HEK293 (cell line): ENCODE measurements around the gene BCL11B.

Experiments used
- CTCF ChIA-PET: fragments of 350-600 bp; formaldehyde crosslinking; extraction: SDS; loops from one replicate; lab custom pipeline; 2021; ENCODE audit warnings: antibody characterized with exemption; lab: Yijun Ruan, JAX
- POLR2A ChIA-PET: fragments of 300-600 bp; formaldehyde crosslinking; extraction: SDS; loops from one replicate; lab custom pipeline; 2020; ENCODE audit warnings: antibody characterized with exemption, inconsistent platforms; lab: Yijun Ruan, JAX
- H3K27ac ChIP-seq: fragments of 200-500 bp; sonication (Bioruptor generic); 2 replicates; pipeline ENCODE4 v1.5.1; 2014; ENCODE audit warnings: low read depth, low read length, control low read depth, inconsistent platforms; ENCODE audit errors: extremely low read depth
- H3K36me3 ChIP-seq, 2 experiments: fragments of 200-500 bp in 1 of 2; sonication (Bioruptor generic) in 1 of 2; 1 replicate in 1 of 2; 2 replicates in 1 of 2; pipeline ENCODE4 v1.5.1; 2014 to 2017; ENCODE audit warnings: inconsistent platforms in 2 of 2, low read length in 2 of 2; ENCODE audit not compliant: control insufficient read depth in 2 of 2, insufficient read depth in 1 of 2
- H3K4me1 ChIP-seq: fragments of 200-500 bp; sonication (Bioruptor generic); 2 replicates; pipeline ENCODE4 v1.5.1; 2014; ENCODE audit warnings: mild to moderate bottlenecking, low read length, inconsistent platforms; ENCODE audit not compliant: control insufficient read depth, insufficient read depth
- H3K4me3 ChIP-seq: 2 replicates; pipeline ENCODE4 v1.5.1; 2011; ENCODE audit warnings: low read depth, mild to moderate bottlenecking, control low read depth, low read length, moderate library complexity
- H3K9me3 ChIP-seq: fragments of 200-500 bp; sonication (Bioruptor generic); 2 replicates; pipeline ENCODE4 v1.5.1; 2014; ENCODE audit warnings: low read depth, low read length, inconsistent platforms; ENCODE audit not compliant: control insufficient read depth, insufficient read depth
- BCL11B ChIP-seq: fragments of 450-650 bp; formaldehyde crosslinking; IDR thresholded peaks from 2 replicates; pipeline ENCODE4 v1.5.1; 2016; ENCODE audit warnings: low read depth, missing biosample characterization, missing genetic modification characterization
- KLF1 ChIP-seq: fragments of 450-650 bp; formaldehyde crosslinking; IDR thresholded peaks from 2 replicates; pipeline ENCODE4 v1.5.1; 2016; ENCODE audit warnings: missing biosample characterization, missing genetic modification characterization
- KLF9 ChIP-seq: fragments of 450-650 bp; formaldehyde crosslinking; IDR thresholded peaks from 2 replicates; pipeline ENCODE4 v1.5.1; 2016; ENCODE audit warnings: missing biosample characterization, missing genetic modification characterization, low read depth
- TCF7L2 ChIP-seq: IDR thresholded peaks from 2 replicates; pipeline ENCODE4 v1.6.1; 2011; ENCODE audit warnings: low read depth, mild to moderate bottlenecking, inconsistent platforms, low read length, moderate library complexity, borderline replicate concordance
- ZBTB8A ChIP-seq: fragments of 450-650 bp; formaldehyde crosslinking; IDR thresholded peaks from 2 replicates; pipeline ENCODE4 v1.5.1; 2016; ENCODE audit warnings: missing biosample characterization, missing genetic modification characterization
- ZNF394 ChIP-seq: fragments of 450-650 bp; formaldehyde crosslinking; IDR thresholded peaks from 2 replicates; pipeline ENCODE4 v1.5.1; 2016; ENCODE audit warnings: missing biosample characterization, missing genetic modification characterization, mild to moderate bottlenecking, moderate library complexity, borderline replicate concordance
- ZNF561 ChIP-seq: fragments of 450-650 bp; IDR thresholded peaks from 2 replicates; pipeline ENCODE4 v1.5.1; 2018; ENCODE audit warnings: missing biosample characterization, missing genetic modification characterization, borderline replicate concordance
- ZNF600 ChIP-seq: fragments of 450-650 bp; formaldehyde crosslinking; IDR thresholded peaks from 2 replicates; pipeline ENCODE4 v1.5.1; 2016; ENCODE audit warnings: missing biosample characterization, missing genetic modification characterization
- ZNF626 ChIP-seq: fragments of 450-650 bp; sonication (Bioruptor Pico); formaldehyde crosslinking; IDR thresholded peaks from 2 replicates; pipeline ENCODE4 v1.5.1; 2018; ENCODE audit warnings: missing biosample characterization, missing genetic modification characterization, inconsistent platforms
- ZNF629 ChIP-seq: fragments of 450-650 bp; formaldehyde crosslinking; IDR thresholded peaks from 2 replicates; pipeline ENCODE4 v1.5.1; 2017; ENCODE audit warnings: missing biosample characterization, missing genetic modification characterization
- ZNF76 ChIP-seq: fragments of 450-650 bp; formaldehyde crosslinking; IDR thresholded peaks from 2 replicates; pipeline ENCODE4; 2016; ENCODE audit warnings: low read depth, missing biosample characterization, missing genetic modification characterization, borderline replicate concordance
- ZNF792 ChIP-seq: fragments of 450-650 bp; formaldehyde crosslinking; IDR thresholded peaks from 2 replicates; pipeline ENCODE4 v1.5.1; 2016; ENCODE audit warnings: missing biosample characterization, missing genetic modification characterization
- ZNF843 ChIP-seq: fragments of 450-650 bp; formaldehyde crosslinking; IDR thresholded peaks from 2 replicates; pipeline ENCODE4 v1.5.1; 2016; ENCODE audit warnings: missing biosample characterization, missing genetic modification characterization
- TF ChIP-seq, protein P1 (sequence below): fragments of 450-650 bp; formaldehyde crosslinking; IDR thresholded peaks from 2 replicates; pipeline ENCODE4 v1.5.1; 2016; ENCODE audit warnings: missing biosample characterization, missing genetic modification characterization
- TF ChIP-seq, protein P2 (sequence below): sonication (generic); formaldehyde crosslinking; IDR thresholded peaks from 2 replicates; pipeline ENCODE4 v1.8.1; 2022; ENCODE audit warnings: mild to moderate bottlenecking, moderate library complexity, missing genetic modification reagents
- TF ChIP-seq, protein P3 (sequence below): fragments of 450-650 bp; formaldehyde crosslinking; IDR thresholded peaks from 2 replicates; pipeline ENCODE4 v1.5.1; 2016; ENCODE audit warnings: missing biosample characterization, missing genetic modification characterization
- TF ChIP-seq, protein P4 (sequence below): fragments of 450-650 bp; formaldehyde crosslinking; IDR thresholded peaks from 2 replicates; pipeline ENCODE4 v1.5.1; 2016; ENCODE audit warnings: missing biosample characterization, missing genetic modification characterization
- TF ChIP-seq, protein P5 (sequence below): fragments of 450-650 bp; formaldehyde crosslinking; IDR thresholded peaks from 2 replicates; pipeline ENCODE4 v1.5.1; 2017; ENCODE audit warnings: missing biosample characterization, mild to moderate bottlenecking, missing genetic modification characterization, moderate library complexity

Gene BCL11B

DNA sequence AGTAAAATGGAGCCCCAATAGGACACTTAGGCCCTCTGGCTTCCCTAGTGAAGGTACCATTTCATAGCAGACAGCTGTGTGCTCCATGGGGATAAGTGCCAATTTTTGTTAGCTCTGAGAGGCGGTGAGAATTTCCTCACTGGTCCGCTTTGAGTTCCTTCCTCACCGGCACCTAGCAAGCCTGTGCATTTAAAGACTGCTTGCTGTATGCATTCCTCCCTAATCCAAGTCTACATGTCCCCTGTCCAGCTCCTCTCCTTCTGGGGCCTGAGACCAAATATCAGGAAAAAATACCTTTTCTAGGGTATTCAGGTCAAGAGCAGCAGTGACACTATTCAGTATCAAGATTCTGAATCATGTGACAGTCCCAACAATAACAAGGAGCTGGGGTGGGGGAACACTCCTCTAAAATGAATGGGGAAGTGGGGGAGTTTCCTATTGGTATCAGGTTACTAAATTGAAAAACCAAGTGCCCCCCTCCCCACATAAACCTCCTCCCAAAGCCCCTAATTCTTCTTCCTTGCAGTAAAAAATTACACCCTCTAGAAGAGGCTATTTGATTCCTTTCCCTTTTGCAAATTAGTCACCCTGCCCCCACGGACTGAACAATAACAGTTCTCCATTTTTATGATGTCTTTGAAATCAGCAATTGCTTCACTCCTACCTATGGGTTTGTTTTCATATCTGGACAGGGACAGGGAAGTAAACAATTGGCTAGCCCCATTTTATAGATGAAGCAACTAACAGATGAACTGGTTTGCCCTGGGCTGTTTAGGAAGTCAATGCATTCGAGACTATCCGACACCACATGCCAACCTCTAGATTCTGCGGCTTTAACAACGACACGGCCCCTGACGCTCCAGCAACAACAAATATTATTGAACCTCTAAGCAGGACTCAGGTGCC is 28.9 kb downstream of the BCL11B start (continued):
- TF ChIP-seq, protein P1, sequence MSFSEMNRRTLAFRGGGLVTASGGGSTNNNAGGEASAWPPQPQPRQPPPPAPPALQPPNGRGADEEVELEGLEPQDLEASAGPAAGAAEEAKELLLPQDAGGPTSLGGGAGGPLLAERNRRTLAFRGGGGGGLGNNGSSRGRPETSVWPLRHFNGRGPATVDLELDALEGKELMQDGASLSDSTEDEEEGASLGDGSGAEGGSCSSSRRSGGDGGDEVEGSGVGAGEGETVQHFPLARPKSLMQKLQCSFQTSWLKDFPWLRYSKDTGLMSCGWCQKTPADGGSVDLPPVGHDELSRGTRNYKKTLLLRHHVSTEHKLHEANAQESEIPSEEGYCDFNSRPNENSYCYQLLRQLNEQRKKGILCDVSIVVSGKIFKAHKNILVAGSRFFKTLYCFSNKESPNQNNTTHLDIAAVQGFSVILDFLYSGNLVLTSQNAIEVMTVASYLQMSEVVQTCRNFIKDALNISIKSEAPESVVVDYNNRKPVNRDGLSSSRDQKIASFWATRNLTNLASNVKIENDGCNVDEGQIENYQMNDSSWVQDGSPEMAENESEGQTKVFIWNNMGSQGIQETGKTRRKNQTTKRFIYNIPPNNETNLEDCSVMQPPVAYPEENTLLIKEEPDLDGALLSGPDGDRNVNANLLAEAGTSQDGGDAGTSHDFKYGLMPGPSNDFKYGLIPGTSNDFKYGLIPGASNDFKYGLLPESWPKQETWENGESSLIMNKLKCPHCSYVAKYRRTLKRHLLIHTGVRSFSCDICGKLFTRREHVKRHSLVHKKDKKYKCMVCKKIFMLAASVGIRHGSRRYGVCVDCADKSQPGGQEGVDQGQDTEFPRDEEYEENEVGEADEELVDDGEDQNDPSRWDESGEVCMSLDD (tag by site-specific recombination), result no peak
- TF ChIP-seq ZNF629 (tag by site-specific recombination) (no peak), ZNF561 (0 out of 2 replicates have a peak, but pooled peaks have one; percentile 40)

DNA sequence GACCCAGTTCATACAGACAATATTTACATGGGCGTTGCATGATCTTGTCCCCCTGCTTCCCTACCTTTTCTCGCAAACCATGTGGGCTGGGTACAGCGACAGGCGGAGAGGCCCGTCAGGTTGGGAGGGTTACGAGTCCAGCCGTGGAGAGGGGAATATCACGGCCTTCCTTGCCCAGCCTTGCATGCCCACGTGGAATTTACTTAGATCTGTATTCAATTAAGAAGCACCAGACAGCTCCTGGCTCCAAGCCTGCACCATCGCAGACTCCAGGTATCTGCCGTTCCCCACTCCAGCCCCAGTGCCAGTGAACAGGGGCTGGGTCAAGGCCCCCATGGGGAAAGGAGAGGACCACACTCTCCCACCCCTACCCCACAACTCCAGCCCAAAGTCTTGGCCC is 29.8 kb downstream of the BCL11B start:
- H3K4me3 ChIP-seq, result no peak overlapping the region
- peaks cover 65% of the 10 kb centered on the region for H3K4me1 ChIP-seq
- H3K9me3 ChIP-seq, result no peaks in the 10 kb centered on the region
- TF ChIP-seq ZNF626 (tag by site-specific recombination), result no peak
- no peak for TF ChIP-seq ZNF843
- TF ChIP-seq KLF1 (tag by site-specific recombination), result no peak
- H3K27ac ChIP-seq, result peak overlapping the region; percentile 41; the same call in 1 of the 2 replicates
- POLR2A ChIA-PET, result no interaction called here
- H3K36me3 ChIP-seq, result no peaks in the 10 kb centered on the region
- CTCF ChIA-PET, result no interaction called here

DNA sequence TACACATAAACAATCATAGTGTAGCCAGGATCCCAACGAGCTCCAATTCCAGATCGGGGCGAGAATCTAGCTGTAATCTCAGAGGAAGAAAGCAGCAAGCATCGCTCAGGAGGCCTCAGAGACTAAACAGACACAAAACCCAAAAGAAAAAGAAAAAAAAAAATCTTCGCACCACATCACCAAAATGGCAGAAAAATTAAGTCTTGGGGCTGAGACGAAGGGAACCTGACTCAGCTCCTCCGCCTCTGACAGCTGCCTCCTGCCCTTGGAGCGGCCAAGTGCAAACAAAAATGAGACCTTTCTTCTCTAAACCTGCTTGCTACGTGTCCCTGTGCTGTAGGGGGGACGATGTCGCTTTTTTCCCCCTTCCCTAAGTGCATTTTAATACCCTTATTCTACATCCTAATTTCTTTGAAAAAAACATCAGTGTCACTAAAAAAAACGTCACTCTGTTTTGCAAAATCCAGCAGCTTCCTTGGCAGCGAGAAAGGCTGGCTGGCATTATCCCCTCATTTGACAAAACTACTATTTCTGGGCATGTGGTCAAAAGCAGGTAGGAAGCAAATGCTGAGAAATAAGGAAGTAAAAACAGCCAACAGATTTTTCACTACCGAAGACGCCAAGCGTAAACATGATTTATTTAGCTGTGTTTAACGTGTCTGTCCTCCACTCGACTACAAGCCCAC is 30.5 kb downstream of the BCL11B start:
- TF ChIP-seq ZBTB8A, result peak; percentile 14; the same call in 1 of the 2 replicates
- TF ChIP-seq BCL11B, result no peak
- no peak for TF ChIP-seq KLF9 (tag by site-specific recombination)
- TF ChIP-seq, protein P2, sequence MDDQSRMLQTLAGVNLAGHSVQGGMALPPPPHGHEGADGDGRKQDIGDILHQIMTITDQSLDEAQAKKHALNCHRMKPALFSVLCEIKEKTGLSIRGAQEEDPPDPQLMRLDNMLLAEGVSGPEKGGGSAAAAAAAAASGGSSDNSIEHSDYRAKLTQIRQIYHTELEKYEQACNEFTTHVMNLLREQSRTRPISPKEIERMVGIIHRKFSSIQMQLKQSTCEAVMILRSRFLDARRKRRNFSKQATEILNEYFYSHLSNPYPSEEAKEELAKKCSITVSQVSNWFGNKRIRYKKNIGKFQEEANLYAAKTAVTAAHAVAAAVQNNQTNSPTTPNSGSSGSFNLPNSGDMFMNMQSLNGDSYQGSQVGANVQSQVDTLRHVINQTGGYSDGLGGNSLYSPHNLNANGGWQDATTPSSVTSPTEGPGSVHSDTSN, result no peak
- TF ChIP-seq TCF7L2, result no peak
- peak; percentile 42; the same call in 1 of the 2 replicates for TF ChIP-seq ZNF394 (tag by site-specific recombination)
- TF ChIP-seq ZNF600 (tag by site-specific recombination), result no peak
- TF ChIP-seq, protein P3, sequence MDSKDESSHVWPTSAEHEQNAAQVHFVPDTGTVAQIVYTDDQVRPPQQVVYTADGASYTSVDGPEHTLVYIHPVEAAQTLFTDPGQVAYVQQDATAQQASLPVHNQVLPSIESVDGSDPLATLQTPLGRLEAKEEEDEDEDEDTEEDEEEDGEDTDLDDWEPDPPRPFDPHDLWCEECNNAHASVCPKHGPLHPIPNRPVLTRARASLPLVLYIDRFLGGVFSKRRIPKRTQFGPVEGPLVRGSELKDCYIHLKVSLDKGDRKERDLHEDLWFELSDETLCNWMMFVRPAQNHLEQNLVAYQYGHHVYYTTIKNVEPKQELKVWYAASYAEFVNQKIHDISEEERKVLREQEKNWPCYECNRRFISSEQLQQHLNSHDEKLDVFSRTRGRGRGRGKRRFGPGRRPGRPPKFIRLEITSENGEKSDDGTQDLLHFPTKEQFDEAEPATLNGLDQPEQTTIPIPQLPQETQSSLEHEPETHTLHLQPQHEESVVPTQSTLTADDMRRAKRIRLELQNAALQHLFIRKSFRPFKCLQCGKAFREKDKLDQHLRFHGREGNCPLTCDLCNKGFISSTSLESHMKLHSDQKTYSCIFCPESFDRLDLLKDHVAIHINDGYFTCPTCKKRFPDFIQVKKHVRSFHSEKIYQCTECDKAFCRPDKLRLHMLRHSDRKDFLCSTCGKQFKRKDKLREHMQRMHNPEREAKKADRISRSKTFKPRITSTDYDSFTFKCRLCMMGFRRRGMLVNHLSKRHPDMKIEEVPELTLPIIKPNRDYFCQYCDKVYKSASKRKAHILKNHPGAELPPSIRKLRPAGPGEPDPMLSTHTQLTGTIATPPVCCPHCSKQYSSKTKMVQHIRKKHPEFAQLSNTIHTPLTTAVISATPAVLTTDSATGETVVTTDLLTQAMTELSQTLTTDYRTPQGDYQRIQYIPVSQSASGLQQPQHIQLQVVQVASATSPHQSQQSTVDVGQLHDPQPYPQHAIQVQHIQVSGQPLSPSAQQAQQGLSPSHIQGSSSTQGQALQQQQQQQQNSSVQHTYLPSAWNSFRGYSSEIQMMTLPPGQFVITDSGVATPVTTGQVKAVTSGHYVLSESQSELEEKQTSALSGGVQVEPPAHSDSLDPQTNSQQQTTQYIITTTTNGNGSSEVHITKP (tag by site-specific recombination), result no peak
- TF ChIP-seq, protein P4, sequence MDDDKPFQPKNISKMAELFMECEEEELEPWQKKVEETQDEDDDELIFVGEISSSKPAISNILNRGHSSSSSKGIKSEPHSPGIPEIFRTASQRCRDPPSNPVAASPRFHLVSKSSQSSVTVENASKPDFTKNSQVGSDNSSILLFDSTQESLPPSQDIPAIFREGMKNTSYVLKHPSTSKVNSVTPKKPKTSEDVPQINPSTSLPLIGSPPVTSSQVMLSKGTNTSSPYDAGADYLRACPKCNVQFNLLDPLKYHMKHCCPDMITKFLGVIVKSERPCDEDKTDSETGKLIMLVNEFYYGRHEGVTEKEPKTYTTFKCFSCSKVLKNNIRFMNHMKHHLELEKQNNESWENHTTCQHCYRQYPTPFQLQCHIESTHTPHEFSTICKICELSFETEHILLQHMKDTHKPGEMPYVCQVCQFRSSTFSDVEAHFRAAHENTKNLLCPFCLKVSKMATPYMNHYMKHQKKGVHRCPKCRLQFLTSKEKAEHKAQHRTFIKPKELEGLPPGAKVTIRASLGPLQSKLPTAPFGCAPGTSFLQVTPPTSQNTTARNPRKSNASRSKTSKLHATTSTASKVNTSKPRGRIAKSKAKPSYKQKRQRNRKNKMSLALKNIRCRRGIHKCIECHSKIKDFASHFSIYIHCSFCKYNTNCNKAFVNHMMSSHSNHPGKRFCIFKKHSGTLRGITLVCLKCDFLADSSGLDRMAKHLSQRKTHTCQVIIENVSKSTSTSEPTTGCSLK, result no peak
- no peak for TF ChIP-seq ZNF76
- TF ChIP-seq, protein P5, sequence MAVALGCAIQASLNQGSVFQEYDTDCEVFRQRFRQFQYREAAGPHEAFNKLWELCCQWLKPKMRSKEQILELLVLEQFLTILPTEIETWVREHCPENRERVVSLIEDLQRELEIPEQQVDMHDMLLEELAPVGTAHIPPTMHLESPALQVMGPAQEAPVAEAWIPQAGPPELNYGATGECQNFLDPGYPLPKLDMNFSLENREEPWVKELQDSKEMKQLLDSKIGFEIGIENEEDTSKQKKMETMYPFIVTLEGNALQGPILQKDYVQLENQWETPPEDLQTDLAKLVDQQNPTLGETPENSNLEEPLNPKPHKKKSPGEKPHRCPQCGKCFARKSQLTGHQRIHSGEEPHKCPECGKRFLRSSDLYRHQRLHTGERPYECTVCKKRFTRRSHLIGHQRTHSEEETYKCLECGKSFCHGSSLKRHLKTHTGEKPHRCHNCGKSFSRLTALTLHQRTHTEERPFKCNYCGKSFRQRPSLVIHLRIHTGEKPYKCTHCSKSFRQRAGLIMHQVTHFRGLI (tag by site-specific recombination), result no peak
- TF ChIP-seq ZNF792 (tag by site-specific recombination), result no peak
- POLR2A ChIA-PET, result no interaction called here

More for the DNA sequence above, 30.5 kb downstream of the BCL11B start:
- no peaks in the 10 kb centered on the region for H3K9me3 ChIP-seq
- no peaks in the 10 kb centered on the region for H3K36me3 ChIP-seq
- H3K4me1 ChIP-seq, result peaks cover 57% of the 10 kb centered on the region
- no peak overlapping the region for H3K4me3 ChIP-seq
- CTCF ChIA-PET, result interaction anchor here (0.7 to 0.9 kb wide), 2 partner anchors 25 to 367 kb away, joined by 3 to 4 read pairs; no protein-coding TSS in a partner anchor
- no peak overlapping the region; the same call in 1 of the 2 replicates for H3K27ac ChIP-seq
